Panc1 (cell line): ENCODE results near the gene PLEKHO2. TPM values are rescaled to one million over a fixed set of nuclear protein-coding genes. Genes with fewer than 3 reads are reported as not detected.

Experiments used
- ATAC-seq: fragments of 200-7000 bp; cut with Tn5 transposase; 2 replicates; pipeline ENCODE4 v1.9.1; 2020; ENCODE audit warnings: mild to moderate bottlenecking, moderate library complexity
- BruUV-seq: library from RNA; stranded (reverse); fragments of 400-500 nt; replicated peaks from 2 replicates; lab custom pipeline; 2021; lab: Mats Ljungman, UMichigan
- CTCF ChIA-PET: fragments of 300-600 bp; sonication (Branson Sonifier 250); formaldehyde crosslinking; loops from one replicate; lab custom pipeline; 2022; ENCODE audit warnings: antibody characterized with exemption; lab: Charles Lee
- POLR2A ChIA-PET: fragments of 300-600 bp; sonication (Branson Sonifier 250); formaldehyde crosslinking; loops from one replicate; lab custom pipeline; 2022; ENCODE audit warnings: antibody characterized with exemption; lab: Charles Lee
- DNase-seq: peaks from one replicate; pipeline ENCODE4 v3.0.0-alpha.2; 2010; ENCODE audit warnings: low read depth, low spot score
- H3K27ac ChIP-seq: 2 replicates; pipeline ENCODE4 v1.5.1; 2011; ENCODE audit warnings: mild to moderate bottlenecking, low read length, inconsistent platforms
- H3K27me3 ChIP-seq: fragments of 200-500 bp; sonication (Bioruptor generic); 2 replicates; pipeline ENCODE4 v1.6.0; 2014; ENCODE audit warnings: low read length, inconsistent platforms; ENCODE audit not compliant: control insufficient read depth, insufficient read depth
- H3K36me3 ChIP-seq: fragments of 200-500 bp; sonication (Bioruptor generic); 2 replicates; pipeline ENCODE4 v1.5.1; 2014; ENCODE audit warnings: inconsistent platforms, mild to moderate bottlenecking, low read length, moderate library complexity; ENCODE audit not compliant: control insufficient read depth, insufficient read depth
- H3K4me1 ChIP-seq: 2 replicates; pipeline ENCODE4 v1.5.1; 2011; ENCODE audit warnings: inconsistent platforms, mild to moderate bottlenecking, low read length, moderate library complexity; ENCODE audit not compliant: control insufficient read depth, insufficient read depth
- H3K4me3 ChIP-seq, 2 experiments: 2 replicates each; pipeline ENCODE4 v1.5.1; 2011 to 2012; ENCODE audit warnings: low read depth in 2 of 2, low read length in 2 of 2, mild to moderate bottlenecking in 2 of 2, inconsistent platforms in 1 of 2, moderate library complexity in 1 of 2
- H3K9me3 ChIP-seq: fragments of 200-500 bp; sonication (Bioruptor generic); 2 replicates; pipeline ENCODE4 v1.5.1; 2014; ENCODE audit warnings: low read depth, mild to moderate bottlenecking, inconsistent platforms, low read length, moderate library complexity; ENCODE audit not compliant: control insufficient read depth, insufficient read depth
- POLR2AphosphoS5 ChIP-seq: IDR thresholded peaks from 2 replicates; pipeline ENCODE4 v1.6.1; 2012; ENCODE audit warnings: mild to moderate bottlenecking, low read depth, low read length, moderate library complexity
- SIN3A ChIP-seq: IDR thresholded peaks from 2 replicates; pipeline ENCODE4 v1.6.1; 2012; ENCODE audit warnings: low read depth, mild to moderate bottlenecking, low read length, moderate library complexity, borderline replicate concordance; ENCODE audit not compliant: insufficient read depth
- TCF7L2 ChIP-seq: IDR thresholded peaks from 2 replicates; pipeline ENCODE4 v1.6.1; 2011; ENCODE audit warnings: mild to moderate bottlenecking, low read depth, low read length, inconsistent platforms
- in situ Hi-C: cut with HindIII; loops from 2 replicates; pipeline ENCODE4 v1.10.0; 2016; ENCODE audit warnings: low sequenced_read_pairs, low pct_unique_long_range_greater_than_20kb
- intact Hi-C: fragments of 100-400 bp; cut with micrococcal nuclease; formaldehyde crosslinking; loops from one replicate; pipeline ENCODE4 v1.10.0; 2022; ENCODE audit not compliant: unreplicated experiment
- total RNA-seq: library from RNA; stranded (reverse); gene quantifications from one replicate; pipeline ENCODE4 v1.2.1, GENCODE V29; 2021; ENCODE audit not compliant: unreplicated experiment
- TF ChIP-seq, protein P1 (sequence below): fragments of 450-650 bp; IDR thresholded peaks from 2 replicates; pipeline ENCODE4 v1.5.1; 2017; ENCODE audit warnings: mild to moderate bottlenecking
- TF ChIP-seq, protein P2 (sequence below), 2 experiments: IDR thresholded peaks; 2 replicates each; pipeline ENCODE4 v1.6.1; 2011 to 2012; ENCODE audit warnings: low read depth in 2 of 2, control low read depth in 1 of 2, low read length in 1 of 2, mild to moderate bottlenecking in 1 of 2, moderate library complexity in 1 of 2; ENCODE audit not compliant: insufficient read depth in 1 of 2

PLEKHO2 gene
- total RNA-seq, 1 experiment from 2014 or later: 11.1 TPM

DNA sequence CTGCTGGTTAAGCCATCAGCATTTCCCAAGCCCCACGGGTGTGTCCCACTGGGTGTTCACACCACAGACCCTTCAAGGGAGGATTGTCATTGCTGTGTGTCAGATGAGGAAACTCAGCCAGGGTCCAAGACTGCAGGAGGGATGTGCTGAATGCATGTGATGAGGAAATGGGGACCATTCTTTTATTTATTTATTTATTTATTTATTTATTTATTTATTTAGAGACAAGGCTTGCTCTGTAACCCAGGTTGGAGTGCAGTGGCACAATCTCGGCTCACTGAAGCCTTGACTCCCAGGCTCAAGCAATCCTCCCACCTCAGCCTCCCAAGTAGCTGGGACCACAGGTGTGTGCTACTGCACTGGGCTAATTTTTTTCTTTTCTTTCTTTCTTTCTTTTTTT is 37.1 kb upstream of the PLEKHO2 start:
- no peak for DNase-seq
- H3K27ac ChIP-seq: no peak overlapping the region
- no peaks in the 10 kb centered on the region for H3K36me3 ChIP-seq
- H3K4me1 ChIP-seq: no peaks in the 10 kb centered on the region
- no peak for ATAC-seq
- POLR2A ChIA-PET: interaction anchor here (0.9 kb wide), 1 partner anchor 11 kb away, joined by 3 read pairs; no protein-coding TSS in a partner anchor
- in situ Hi-C loops (no loop called here), intact Hi-C loops (loop anchor here (5.0 kb wide), 1 partner anchor 57 kb away; no protein-coding TSS in a partner anchor)
- H3K27me3 ChIP-seq: no peaks in the 10 kb centered on the region
- H3K9me3 ChIP-seq: no peaks in the 10 kb centered on the region
- BruUV-seq: no TSS peak
- H3K4me3 ChIP-seq: no peak overlapping the region
- CTCF ChIA-PET: interaction anchor here (1.5 kb wide), 1 partner anchor 20 kb away, joined by 3 read pairs; no protein-coding TSS in a partner anchor
- TF ChIP-seq POLR2AphosphoS5: no peak
- TF ChIP-seq SIN3A: no peak
- TF ChIP-seq, protein P1, sequence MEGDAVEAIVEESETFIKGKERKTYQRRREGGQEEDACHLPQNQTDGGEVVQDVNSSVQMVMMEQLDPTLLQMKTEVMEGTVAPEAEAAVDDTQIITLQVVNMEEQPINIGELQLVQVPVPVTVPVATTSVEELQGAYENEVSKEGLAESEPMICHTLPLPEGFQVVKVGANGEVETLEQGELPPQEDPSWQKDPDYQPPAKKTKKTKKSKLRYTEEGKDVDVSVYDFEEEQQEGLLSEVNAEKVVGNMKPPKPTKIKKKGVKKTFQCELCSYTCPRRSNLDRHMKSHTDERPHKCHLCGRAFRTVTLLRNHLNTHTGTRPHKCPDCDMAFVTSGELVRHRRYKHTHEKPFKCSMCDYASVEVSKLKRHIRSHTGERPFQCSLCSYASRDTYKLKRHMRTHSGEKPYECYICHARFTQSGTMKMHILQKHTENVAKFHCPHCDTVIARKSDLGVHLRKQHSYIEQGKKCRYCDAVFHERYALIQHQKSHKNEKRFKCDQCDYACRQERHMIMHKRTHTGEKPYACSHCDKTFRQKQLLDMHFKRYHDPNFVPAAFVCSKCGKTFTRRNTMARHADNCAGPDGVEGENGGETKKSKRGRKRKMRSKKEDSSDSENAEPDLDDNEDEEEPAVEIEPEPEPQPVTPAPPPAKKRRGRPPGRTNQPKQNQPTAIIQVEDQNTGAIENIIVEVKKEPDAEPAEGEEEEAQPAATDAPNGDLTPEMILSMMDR: no peak
- TF ChIP-seq, protein P2, sequence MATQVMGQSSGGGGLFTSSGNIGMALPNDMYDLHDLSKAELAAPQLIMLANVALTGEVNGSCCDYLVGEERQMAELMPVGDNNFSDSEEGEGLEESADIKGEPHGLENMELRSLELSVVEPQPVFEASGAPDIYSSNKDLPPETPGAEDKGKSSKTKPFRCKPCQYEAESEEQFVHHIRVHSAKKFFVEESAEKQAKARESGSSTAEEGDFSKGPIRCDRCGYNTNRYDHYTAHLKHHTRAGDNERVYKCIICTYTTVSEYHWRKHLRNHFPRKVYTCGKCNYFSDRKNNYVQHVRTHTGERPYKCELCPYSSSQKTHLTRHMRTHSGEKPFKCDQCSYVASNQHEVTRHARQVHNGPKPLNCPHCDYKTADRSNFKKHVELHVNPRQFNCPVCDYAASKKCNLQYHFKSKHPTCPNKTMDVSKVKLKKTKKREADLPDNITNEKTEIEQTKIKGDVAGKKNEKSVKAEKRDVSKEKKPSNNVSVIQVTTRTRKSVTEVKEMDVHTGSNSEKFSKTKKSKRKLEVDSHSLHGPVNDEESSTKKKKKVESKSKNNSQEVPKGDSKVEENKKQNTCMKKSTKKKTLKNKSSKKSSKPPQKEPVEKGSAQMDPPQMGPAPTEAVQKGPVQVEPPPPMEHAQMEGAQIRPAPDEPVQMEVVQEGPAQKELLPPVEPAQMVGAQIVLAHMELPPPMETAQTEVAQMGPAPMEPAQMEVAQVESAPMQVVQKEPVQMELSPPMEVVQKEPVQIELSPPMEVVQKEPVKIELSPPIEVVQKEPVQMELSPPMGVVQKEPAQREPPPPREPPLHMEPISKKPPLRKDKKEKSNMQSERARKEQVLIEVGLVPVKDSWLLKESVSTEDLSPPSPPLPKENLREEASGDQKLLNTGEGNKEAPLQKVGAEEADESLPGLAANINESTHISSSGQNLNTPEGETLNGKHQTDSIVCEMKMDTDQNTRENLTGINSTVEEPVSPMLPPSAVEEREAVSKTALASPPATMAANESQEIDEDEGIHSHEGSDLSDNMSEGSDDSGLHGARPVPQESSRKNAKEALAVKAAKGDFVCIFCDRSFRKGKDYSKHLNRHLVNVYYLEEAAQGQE (IDR thresholded peaks at IDR 0.05; ENCODE audit: insufficient read depth in 1 of 2, low read depth in 2 of 2, low read length in 1 of 2): no peak
- no peak for TF ChIP-seq TCF7L2

DNA sequence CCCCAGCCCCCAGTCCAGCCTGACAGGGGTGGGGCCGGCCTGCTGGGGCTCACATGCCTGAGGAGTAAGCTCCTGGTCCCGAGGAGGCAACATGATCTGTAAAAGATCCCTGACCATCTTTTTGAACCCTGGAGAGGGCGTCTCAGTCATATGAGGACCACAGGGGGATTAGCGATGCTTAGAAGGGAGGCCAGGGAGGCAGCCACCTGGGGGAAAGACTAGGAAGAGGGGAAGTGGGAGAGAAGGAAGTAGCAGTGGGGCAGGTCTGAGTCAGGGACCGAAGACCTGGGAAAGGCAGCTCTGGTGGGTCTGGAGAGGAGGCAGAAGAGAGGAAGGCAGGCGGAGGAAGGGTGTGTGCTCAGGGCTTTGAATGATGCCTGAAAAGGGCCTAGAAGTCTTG is 35.2 kb upstream of the PLEKHO2 start:
- H3K36me3 ChIP-seq: no peaks in the 10 kb centered on the region
- TF ChIP-seq, protein P1: no peak
- TF ChIP-seq POLR2AphosphoS5: no peak
- TF ChIP-seq SIN3A: no peak
- no peak for TF ChIP-seq TCF7L2
- TF ChIP-seq, protein P2 (IDR thresholded peaks at IDR 0.05; ENCODE audit: insufficient read depth in 1 of 2, low read depth in 2 of 2, low read length in 1 of 2): no peak
- in situ Hi-C loops (no loop called here), intact Hi-C loops (no loop called here)
- no peaks in the 10 kb centered on the region for H3K9me3 ChIP-seq
- no peak overlapping the region for H3K27ac ChIP-seq
- BruUV-seq: no TSS peak
- DNase-seq (no peak), ATAC-seq (no peak)
- no peaks in the 10 kb centered on the region for H3K4me1 ChIP-seq
- H3K27me3 ChIP-seq: no peaks in the 10 kb centered on the region
- POLR2A ChIA-PET: interaction anchor here (0.7 kb wide), 1 partner anchor 39 kb away, joined by 3 read pairs; no protein-coding TSS in a partner anchor
- H3K4me3 ChIP-seq: no peak overlapping the region
- CTCF ChIA-PET: interaction anchor here (1.3 to 2.3 kb wide), 2 partner anchors 65 to 75 kb away, joined by 3 to 7 read pairs; no protein-coding TSS in a partner anchor
